Stromal cell of bone marrow (primary cell): ENCODE measurements around the gene TDRKH.

Experiments used
- DNase-seq: peaks from one replicate; pipeline ENCODE4 v3.0.0-alpha.2; 2012; ENCODE audit warnings: low read depth

The TDRKH gene

GRCh38 chr1:151790071-151790939 is at the start of gene TDRKH:
TDRKH (minus strand) TSS chr1:151790500; CDS start chr1:151783022, 7,478 bp downstream.
- peak; percentile 99 for DNase-seq

GRCh38 chr1:151839457-151840403 is 49.4 kb upstream of the TDRKH start, which contains the start of gene C2CD4D:
C2CD4D (minus strand) TSS chr1:151839820; CDS start chr1:151838989, 831 bp downstream.
- no peak for DNase-seq

GRCh38 chr1:151839082-151839412 is 48.7 kb upstream of the TDRKH start:
- no peak for DNase-seq

- no peak for DNase-seq
Observed at GRCh38 chr1:151838222-151839081, 48.2 kb upstream of the TDRKH start.

- DNase-seq: no peak
Observed at GRCh38 chr1:151837884-151838221, 47.6 kb upstream of the TDRKH start.

- DNase-seq: no peak
Observed at GRCh38 chr1:151837197-151837596, 46.9 kb upstream of the TDRKH start.

- no peak for DNase-seq
Observed at GRCh38 chr1:151835596-151835995, 45.3 kb upstream of the TDRKH start.

GRCh38 chr1:151834239-151834638 is 43.9 kb upstream of the TDRKH start:
- DNase-seq: no peak

GRCh38 chr1:151833172-151833900 is 43.0 kb upstream of the TDRKH start:
- DNase-seq: no peak

- DNase-seq: peak; percentile 36
Observed at GRCh38 chr1:151832318-151832980, 42.1 kb upstream of the TDRKH start.

GRCh38 chr1:151831605-151832004 is 41.3 kb upstream of the TDRKH start, which contains the start of gene RORC:
RORC (minus strand) TSS chr1:151831802; CDS start chr1:151831764, 38 bp downstream.
- no peak for DNase-seq

- no peak for DNase-seq
Observed at GRCh38 chr1:151831256-151831591, 40.9 kb upstream of the TDRKH start.

- no peak for DNase-seq
Observed at GRCh38 chr1:151830055-151830454, 39.8 kb upstream of the TDRKH start.

GRCh38 chr1:151829352-151830046 is 39.2 kb upstream of the TDRKH start:
- no peak for DNase-seq

- DNase-seq: no peak
Observed at GRCh38 chr1:151828921-151829320, 38.6 kb upstream of the TDRKH start.

- DNase-seq: no peak
Observed at GRCh38 chr1:151827853-151828252, 37.6 kb upstream of the TDRKH start.

GRCh38 chr1:151825751-151826660 is 35.7 kb upstream of the TDRKH start:
- no peak for DNase-seq

- DNase-seq: no peak
Observed at GRCh38 chr1:151825204-151825603, 34.9 kb upstream of the TDRKH start.

GRCh38 chr1:151823175-151823574 is 32.9 kb upstream of the TDRKH start:
- no peak for DNase-seq
